HG03064 (cell line): ENCODE measurements around the gene WDFY2.
"Not testable (repeated sequence)": the region's sequence is repeated elsewhere in the genome, so short reads cannot be mapped to it uniquely, and the experiment has no call there.

Source experiments
- ATAC-seq: cut with Tn5 transposase; IDR thresholded peaks from one replicate; pipeline ENCODE4 v1.9.1; 2021; ENCODE audit warnings: low read depth; ENCODE audit not compliant: unreplicated experiment

WDFY2 gene

DNA sequence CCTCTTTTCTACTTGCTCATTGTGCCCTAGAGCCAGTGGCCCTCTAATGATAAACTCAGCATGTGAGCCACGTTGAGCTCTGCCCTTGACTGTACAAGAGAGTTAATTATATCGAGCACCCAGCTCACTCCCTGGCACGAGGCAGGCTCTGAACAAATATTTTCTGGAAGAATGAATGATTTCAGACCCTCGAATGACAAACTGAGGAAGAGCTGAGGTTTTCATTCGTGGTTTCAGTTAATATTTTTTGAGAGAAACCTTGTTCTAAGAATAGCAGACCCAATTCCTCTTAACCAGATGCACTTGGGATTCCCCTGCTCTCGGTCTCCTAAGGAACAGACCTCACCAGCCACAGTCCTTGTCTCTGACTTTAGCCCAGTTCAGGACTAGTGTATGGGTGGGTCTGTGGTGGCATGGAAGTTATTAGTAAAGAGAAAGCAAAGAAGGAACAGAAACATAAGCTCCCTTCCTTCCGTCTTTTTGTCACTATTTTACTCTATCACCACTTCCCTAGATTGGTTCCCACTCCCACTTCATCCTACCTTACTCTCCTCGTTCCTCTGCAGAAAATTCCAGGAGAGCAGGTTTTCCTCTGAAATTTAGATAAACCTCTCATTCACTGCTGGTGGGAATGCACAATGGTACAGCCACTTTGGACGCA is 22.1 kb upstream of the WDFY2 start:
- ATAC-seq = peak; percentile 53

GRCh38 chr13:51564252-51564651 is 20.0 kb upstream of the WDFY2 start:
- no peak for ATAC-seq

GRCh38 chr13:51564671-51565070 is 19.6 kb upstream of the WDFY2 start:
- no peak for ATAC-seq

DNA sequence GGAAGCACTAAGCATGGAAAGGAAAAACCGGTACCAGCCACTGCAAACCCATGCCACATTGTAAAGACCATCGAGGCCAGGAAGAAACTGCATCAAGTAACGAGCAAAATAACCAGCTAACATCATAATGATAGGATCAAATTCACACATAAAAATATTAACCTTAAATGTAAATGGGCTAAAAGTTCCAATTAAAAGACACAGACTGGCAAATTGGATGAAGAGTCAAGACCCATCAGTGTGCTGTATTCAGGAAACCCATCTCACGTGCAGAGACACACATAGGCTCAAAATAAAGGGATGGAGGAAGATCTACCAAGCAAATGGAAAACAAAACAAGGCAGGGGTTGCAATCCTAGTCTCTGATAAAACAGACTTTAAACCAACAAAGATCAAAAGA is 15.3 kb upstream of the WDFY2 start:
- ATAC-seq = not testable (repeated sequence)

GRCh38 chr13:51576754-51577153 is 7.5 kb upstream of the WDFY2 start:
- ATAC-seq = no peak

DNA sequence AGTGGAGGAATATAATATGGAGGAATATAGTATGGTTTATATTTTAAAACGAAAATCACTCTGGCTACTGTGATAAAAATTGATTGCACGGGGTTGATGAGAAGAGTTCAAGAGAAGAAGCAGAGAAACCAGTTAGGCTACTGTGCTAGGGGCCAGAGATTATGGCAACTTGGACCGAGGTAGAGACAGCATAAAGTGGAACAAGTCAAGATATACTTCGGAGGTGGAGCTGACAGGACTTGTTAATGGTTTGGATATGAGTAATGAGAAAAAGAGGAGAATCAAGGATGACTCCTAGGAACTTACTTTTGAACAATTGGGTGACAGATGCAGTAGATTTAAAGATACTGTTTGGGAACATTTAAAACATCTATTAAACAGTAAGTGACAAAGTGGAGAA is 6.6 kb upstream of the WDFY2 start:
- no peak for ATAC-seq

DNA sequence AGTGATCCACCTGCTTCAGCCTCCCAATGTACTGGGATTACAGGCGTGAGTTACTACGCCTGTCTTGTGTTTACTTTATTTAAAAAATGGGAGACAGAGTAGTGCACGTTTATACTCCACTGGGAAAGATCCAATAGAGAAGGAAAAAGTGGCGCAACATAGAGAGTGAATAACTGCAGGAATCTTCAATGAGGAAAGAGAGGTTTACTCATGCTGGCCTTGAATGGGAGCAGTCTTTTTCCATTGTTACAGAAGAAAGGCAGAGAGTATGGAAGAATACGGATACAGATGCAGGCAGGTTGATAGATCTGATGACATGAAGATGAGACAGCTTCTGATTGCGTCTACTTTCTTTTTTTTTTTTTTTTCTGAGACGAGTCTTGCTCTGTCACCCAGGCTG is 4.6 kb upstream of the WDFY2 start:
- no peak for ATAC-seq

- no peak for ATAC-seq
These were observed 3.0 kb upstream of the WDFY2 start for GRCh38 chr13:51581148-51581820.

DNA sequence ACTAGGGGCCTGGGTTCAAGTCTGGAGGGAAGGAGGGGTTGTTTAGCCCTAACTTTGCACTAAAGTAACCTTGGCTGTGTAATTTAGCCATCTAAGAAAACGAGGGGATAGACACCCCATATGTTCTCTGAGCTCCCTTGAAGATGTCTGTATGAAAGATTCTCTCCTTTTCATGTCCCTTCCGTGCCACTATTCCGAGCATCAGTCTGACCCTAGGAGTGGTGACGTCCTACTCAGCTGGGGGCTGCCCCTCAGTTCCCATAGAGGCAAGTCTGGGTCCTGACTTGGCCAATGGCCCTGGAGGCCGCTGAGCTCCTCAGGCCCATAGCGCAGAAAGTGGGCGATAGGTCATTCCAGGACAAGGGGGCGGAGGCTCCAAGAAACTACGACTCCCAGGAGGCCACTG is 790 bp upstream of the WDFY2 start:
- no peak for ATAC-seq

DNA sequence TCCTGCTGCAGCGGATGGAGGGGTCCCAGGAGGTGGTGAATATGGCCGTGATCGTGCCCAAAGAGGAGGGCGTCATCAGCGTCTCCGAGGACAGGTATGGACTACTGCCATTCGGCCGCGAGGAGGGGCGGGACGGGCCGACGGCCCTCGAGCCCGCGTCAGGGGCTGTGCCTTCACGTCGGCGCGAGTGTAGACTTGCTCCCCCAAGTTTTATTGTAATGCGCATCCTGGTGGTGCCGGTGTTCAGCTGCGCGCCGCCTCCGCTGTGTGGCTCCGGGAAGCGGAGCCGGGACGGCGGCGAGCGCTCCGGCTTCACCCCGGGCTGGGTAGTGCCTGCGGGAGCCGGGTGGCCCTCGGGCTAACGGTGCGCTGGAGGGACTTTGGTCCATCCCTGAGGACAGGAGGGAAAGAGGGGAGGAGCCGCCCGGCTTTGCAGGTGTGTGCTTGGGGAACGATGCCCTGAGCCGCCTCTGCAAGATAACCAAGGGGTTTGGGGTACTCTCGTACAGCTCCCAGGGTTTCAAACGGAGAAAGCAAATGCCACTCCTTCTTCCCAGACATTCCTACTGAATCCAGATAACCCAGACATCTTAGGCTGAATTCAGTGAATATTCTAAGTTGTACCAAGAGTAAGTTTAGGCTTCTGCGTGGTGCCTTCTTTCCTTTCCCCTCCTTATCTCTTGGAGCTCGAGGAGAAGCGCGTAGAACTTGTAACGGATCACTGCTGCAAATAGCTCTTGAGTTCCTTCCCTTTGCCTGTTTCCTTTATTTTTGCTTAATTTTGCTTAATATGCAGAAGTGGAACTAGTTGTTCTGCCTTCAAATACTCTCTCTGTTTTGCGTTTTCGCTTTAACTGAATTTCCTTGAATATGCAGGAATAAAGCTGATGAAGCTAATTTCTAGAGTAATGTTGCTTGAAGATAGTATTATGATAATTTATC is 740 bp downstream of the WDFY2 start:
- ATAC-seq = peak; percentile 27

DNA sequence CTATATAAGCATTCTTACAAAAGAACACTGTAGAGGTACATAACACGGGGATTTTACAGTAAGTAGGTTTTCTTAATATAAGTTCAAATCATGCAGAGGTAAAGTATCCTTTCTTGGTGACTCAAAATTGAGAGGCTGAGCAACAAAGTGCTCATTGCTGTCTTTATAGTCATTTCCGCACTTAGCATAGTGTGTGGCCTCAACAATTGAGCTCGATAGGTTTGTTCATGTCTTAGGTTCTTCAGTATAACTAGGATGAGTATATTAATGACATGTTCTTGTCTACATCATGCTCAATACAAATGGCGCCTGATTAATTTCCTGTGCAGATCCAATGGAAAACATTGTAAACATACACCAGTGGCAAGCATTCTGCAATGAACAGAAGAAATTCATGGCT is 1.4 kb downstream of the WDFY2 start:
- ATAC-seq = no peak

DNA sequence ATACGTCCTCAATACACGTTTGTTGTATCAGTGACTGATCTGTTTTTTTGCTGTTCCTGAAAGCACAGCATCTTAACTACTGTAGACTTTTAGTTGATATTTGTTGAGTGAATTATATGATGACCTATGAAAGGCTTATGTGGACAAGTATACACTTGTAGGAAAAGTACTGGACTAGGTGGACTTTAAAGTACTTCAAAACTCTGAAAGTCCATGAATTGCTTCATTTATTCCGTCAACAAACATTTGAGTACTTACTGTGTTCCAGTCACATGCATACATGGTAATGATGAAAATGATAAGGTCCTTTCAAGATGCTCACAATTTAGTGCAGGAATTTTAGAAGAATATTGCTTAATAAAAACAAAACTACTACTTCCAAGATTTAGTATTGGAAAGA is 3.1 kb downstream of the WDFY2 start:
- ATAC-seq = no peak

GRCh38 chr13:51588406-51588949 is 4.2 kb downstream of the WDFY2 start:
- ATAC-seq = no peak

GRCh38 chr13:51589793-51590192 is 5.5 kb downstream of the WDFY2 start:
- ATAC-seq = no peak

DNA sequence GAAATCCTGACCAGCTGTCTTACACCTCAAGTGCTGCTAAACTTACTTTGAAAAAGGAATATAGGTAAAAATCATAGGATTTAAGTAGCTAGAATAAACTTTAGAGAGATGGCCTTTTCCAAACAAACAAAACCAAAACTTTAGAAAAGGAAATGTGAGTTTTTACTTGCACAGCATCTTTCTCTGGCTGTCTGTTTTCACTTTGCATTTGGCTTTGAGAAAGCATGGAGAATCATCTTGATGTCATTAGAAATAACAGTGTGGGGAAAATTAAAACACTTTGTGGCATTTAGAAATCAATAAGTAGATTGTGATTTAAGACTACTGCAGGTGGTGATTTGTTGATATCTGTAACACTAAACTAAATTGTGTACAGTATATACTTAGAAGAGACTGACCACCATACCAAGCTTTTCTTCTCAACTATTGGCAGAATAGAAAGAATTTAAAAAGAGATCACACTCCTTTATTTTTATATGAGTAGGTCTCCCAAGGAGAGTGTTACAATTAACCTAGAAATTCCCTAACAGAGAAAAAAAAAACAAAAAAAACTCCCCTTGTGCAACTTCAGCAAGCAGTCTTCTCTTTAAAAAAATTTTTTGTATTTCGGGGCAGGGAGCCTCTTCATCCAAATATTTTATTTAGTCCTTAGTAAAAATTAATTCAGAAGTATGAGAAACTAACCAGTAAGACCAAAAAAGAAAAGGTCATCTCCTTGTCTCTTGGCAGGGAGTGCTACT is 6.1 kb downstream of the WDFY2 start:
- ATAC-seq = no peak

GRCh38 chr13:51590971-51591627 is 6.8 kb downstream of the WDFY2 start:
- no peak for ATAC-seq

DNA sequence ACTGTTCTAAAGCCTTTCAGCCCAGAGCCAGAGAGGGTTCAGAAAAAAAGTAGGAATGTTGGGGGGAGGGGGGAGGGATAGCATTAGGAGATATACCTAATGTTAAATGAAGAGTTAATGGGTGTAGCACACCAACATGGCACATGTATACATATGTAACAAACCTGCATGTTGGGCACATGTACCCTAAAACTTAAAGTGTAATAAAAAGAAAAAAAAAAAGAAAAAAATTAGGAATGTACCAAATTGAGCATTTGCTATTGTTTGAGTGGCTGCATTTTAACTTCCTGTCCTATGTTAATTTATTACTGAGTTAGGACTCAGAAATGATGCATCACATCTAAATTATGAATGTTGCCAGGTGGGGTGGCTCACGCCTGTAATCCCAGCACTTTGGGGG is 7.7 kb downstream of the WDFY2 start:
- not testable (repeated sequence) for ATAC-seq

DNA sequence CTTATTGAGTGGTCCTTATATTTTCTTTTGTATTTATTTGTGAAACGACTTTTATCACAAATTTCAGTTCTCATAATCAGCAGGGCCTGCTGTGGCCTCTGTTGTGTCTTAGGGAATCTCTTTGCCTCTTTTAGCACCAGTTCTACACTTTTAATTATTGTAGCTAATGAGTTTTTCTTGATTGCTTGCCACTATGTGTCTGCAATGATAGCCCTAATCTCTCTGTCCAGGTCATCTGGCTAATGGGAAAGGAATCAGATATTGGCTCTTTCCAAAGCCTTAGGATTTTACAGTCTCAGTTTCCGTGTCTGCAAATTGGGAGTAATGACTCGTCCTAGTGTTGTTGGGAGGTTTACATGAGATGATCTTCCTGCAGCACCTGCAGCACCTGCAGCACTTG is 10.2 kb downstream of the WDFY2 start:
- no peak for ATAC-seq

DNA sequence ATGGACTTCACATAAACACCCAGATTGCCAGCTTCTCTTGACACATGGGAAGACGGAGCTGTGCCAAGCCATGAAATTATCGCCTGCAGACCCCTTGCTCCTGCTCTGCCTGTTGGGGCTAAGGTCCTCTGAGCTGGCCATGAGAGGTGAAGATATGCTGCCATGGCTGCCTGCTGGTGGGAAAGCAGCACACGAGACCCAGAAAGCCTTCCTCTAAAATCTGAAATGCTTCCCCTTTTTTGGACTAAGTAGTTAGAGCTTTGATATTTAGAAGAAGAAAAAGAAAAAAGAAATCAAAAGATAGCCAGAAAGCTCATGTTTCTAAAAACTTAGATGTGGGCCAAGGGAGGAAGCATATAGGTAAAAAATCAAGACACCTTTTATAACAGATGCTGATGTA is 11.2 kb downstream of the WDFY2 start:
- no peak for ATAC-seq

DNA sequence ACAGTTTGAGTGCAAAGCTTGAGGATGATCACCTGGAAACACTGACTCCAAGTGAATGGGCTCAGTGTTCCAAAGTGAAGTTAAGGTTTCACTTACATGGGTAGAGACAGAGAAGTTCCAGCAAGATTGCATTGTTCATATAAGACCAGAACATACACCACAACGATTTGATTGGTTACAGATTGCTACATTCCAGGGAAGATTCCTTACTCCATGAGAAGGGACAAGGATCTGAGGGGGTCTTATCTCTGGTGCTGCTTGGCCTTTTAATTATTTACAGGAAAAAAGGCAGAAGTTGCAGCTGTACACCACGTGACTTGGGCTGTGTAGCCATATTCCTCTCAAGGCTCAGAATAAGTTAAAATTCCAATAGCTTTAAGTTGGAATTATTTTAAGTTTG is 12.3 kb downstream of the WDFY2 start:
- no peak for ATAC-seq
